ENCODE measurements around the gene PLK3. TPM values are rescaled to one million over a fixed set of nuclear protein-coding genes. Genes with fewer than 3 reads are reported as not detected.

PLK3 gene
- polyA plus RNA-seq, 2 of the 4 experiments (the other 2 are of a cell fraction) = 11.2 to 12.6 TPM

DNA sequence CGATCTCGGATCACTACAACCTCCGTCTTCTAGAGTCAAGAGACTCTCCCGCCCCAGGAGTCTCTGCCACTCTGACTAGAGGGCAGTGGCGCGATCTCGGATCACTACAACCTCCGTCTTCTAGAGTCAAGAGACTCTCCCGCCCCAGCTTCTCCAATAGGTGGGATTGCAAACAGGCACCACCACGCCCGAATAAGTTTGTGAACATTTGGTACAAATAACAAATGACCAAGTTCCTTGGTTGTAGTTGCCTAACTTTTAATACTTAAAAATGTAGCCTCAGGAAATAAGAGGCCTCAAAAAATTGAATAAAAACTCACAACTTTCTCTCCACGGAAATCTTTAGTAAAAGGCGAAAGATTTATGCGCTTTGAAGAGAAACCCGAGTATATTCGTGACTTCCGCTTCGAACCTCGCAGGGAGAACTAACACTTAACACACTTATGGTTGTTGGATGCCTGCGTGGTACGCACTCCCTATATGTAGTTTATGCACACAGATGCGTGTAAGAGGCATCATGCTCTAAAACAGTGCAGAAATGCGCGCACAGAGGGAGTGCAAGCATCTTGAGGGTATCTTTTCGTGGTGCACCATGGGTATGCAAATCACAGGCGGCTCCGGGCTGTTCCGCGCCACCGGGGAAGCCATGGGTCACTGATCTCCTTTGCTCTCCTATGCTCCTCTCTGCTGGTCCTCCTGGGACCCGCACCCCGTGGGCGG, 19.6 kb downstream of the PLK3 start (continued):
- TF ChIP-seq, protein P1, sequence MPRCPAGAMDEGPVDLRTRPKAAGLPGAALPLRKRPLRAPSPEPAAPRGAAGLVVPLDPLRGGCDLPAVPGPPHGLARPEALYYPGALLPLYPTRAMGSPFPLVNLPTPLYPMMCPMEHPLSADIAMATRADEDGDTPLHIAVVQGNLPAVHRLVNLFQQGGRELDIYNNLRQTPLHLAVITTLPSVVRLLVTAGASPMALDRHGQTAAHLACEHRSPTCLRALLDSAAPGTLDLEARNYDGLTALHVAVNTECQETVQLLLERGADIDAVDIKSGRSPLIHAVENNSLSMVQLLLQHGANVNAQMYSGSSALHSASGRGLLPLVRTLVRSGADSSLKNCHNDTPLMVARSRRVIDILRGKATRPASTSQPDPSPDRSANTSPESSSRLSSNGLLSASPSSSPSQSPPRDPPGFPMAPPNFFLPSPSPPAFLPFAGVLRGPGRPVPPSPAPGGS (IDR thresholded peaks at IDR 0.05) = peak; percentile 100
- TF ChIP-seq, protein P2, sequence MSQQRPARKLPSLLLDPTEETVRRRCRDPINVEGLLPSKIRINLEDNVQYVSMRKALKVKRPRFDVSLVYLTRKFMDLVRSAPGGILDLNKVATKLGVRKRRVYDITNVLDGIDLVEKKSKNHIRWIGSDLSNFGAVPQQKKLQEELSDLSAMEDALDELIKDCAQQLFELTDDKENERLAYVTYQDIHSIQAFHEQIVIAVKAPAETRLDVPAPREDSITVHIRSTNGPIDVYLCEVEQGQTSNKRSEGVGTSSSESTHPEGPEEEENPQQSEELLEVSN (IDR thresholded peaks at IDR 0.05; ENCODE audit: borderline replicate concordance, low read depth) = peak; percentile 43; the same call in 1 of the 2 replicates
- TF ChIP-seq BHLHE40 (IDR thresholded peaks at IDR 0.05; ENCODE audit: low read depth, low read length) (no peak), TP53 (CRISPR knock-in tag; IDR thresholded peaks at IDR 0.05) (no peak; the same call in none of the 2 replicates), ZFP36 (IDR thresholded peaks at IDR 0.05; ENCODE audit: borderline replicate concordance, partially characterized antibody) (no peak), FOSB (CRISPR knock-in tag; IDR thresholded peaks at IDR 0.05) (peak; percentile 99), FOXS1 (CRISPR knock-in tag; IDR thresholded peaks at IDR 0.05) (no peak), GATA3 (IDR thresholded peaks at IDR 0.05; ENCODE audit: borderline replicate concordance) (no peak; the same call in 1 of the 2 replicates), RNF2 (IDR thresholded peaks at IDR 0.05; ENCODE audit: borderline replicate concordance, low read depth) (no peak), HOXB13 (CRISPR knock-in tag; IDR thresholded peaks at IDR 0.05; ENCODE audit: low read depth) (no peak), HOXB5 (CRISPR knock-in tag; IDR thresholded peaks at IDR 0.05) (peak; percentile 59; the same call in 1 of the 2 replicates), RCOR1 (IDR thresholded peaks at IDR 0.05; ENCODE audit: low read depth, low read length) (no peak), JUN (IDR thresholded peaks at IDR 0.05) (peak; percentile 100), EP300 (IDR thresholded peaks at IDR 0.05) (no peak), EHF (CRISPR knock-in tag; IDR thresholded peaks at IDR 0.05) (0 out of 2 replicates have a peak, but pooled peaks have one; percentile 39), HEYL (CRISPR knock-in tag; IDR thresholded peaks at IDR 0.05) (no peak), CHD4 (IDR thresholded peaks at IDR 0.05; ENCODE audit: borderline replicate concordance) (no peak), HDAC2 (IDR thresholded peaks at IDR 0.05) (no peak), NPAS2 (CRISPR knock-in tag; IDR thresholded peaks at IDR 0.05; ENCODE audit: borderline replicate concordance) (no peak), KDM1A (IDR thresholded peaks at IDR 0.05; ENCODE audit: low read depth) (no peak), CEBPB (IDR thresholded peaks at IDR 0.05) (peak in 1 of 2 experiments; percentile 69; a peak in 1 of 4 replicates), SMC3 (IDR thresholded peaks at IDR 0.05) (no peak), ZSCAN20 (CRISPR knock-in tag; IDR thresholded peaks at IDR 0.05) (no peak), PHF8 (IDR thresholded peaks at IDR 0.05; ENCODE audit: borderline replicate concordance, low read depth) (no peak)
- TF ChIP-seq, protein P3, sequence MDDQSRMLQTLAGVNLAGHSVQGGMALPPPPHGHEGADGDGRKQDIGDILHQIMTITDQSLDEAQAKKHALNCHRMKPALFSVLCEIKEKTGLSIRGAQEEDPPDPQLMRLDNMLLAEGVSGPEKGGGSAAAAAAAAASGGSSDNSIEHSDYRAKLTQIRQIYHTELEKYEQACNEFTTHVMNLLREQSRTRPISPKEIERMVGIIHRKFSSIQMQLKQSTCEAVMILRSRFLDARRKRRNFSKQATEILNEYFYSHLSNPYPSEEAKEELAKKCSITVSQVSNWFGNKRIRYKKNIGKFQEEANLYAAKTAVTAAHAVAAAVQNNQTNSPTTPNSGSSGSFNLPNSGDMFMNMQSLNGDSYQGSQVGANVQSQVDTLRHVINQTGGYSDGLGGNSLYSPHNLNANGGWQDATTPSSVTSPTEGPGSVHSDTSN (IDR thresholded peaks at IDR 0.05) = peak; percentile 80
- TF ChIP-seq, protein P4, sequence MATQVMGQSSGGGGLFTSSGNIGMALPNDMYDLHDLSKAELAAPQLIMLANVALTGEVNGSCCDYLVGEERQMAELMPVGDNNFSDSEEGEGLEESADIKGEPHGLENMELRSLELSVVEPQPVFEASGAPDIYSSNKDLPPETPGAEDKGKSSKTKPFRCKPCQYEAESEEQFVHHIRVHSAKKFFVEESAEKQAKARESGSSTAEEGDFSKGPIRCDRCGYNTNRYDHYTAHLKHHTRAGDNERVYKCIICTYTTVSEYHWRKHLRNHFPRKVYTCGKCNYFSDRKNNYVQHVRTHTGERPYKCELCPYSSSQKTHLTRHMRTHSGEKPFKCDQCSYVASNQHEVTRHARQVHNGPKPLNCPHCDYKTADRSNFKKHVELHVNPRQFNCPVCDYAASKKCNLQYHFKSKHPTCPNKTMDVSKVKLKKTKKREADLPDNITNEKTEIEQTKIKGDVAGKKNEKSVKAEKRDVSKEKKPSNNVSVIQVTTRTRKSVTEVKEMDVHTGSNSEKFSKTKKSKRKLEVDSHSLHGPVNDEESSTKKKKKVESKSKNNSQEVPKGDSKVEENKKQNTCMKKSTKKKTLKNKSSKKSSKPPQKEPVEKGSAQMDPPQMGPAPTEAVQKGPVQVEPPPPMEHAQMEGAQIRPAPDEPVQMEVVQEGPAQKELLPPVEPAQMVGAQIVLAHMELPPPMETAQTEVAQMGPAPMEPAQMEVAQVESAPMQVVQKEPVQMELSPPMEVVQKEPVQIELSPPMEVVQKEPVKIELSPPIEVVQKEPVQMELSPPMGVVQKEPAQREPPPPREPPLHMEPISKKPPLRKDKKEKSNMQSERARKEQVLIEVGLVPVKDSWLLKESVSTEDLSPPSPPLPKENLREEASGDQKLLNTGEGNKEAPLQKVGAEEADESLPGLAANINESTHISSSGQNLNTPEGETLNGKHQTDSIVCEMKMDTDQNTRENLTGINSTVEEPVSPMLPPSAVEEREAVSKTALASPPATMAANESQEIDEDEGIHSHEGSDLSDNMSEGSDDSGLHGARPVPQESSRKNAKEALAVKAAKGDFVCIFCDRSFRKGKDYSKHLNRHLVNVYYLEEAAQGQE (IDR thresholded peaks at IDR 0.05) = peak; percentile 79
- TF ChIP-seq, protein P5, sequence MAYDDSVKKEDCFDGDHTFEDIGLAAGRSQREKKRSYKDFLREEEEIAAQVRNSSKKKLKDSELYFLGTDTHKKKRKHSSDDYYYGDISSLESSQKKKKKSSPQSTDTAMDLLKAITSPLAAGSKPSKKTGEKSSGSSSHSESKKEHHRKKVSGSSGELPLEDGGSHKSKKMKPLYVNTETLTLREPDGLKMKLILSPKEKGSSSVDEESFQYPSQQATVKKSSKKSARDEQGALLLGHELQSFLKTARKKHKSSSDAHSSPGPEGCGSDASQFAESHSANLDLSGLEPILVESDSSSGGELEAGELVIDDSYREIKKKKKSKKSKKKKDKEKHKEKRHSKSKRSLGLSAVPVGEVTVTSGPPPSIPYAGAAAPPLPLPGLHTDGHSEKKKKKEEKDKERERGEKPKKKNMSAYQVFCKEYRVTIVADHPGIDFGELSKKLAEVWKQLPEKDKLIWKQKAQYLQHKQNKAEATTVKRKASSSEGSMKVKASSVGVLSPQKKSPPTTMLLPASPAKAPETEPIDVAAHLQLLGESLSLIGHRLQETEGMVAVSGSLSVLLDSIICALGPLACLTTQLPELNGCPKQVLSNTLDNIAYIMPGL (CRISPR knock-in tag; IDR thresholded peaks at IDR 0.05; ENCODE audit: borderline replicate concordance) = no peak; the same call in 1 of the 2 replicates
- TF ChIP-seq, protein P6, sequence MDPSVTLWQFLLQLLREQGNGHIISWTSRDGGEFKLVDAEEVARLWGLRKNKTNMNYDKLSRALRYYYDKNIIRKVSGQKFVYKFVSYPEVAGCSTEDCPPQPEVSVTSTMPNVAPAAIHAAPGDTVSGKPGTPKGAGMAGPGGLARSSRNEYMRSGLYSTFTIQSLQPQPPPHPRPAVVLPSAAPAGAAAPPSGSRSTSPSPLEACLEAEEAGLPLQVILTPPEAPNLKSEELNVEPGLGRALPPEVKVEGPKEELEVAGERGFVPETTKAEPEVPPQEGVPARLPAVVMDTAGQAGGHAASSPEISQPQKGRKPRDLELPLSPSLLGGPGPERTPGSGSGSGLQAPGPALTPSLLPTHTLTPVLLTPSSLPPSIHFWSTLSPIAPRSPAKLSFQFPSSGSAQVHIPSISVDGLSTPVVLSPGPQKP (IDR thresholded peaks at IDR 0.05; ENCODE audit: low read depth, low read length) = no peak
- TF ChIP-seq, protein P7, sequence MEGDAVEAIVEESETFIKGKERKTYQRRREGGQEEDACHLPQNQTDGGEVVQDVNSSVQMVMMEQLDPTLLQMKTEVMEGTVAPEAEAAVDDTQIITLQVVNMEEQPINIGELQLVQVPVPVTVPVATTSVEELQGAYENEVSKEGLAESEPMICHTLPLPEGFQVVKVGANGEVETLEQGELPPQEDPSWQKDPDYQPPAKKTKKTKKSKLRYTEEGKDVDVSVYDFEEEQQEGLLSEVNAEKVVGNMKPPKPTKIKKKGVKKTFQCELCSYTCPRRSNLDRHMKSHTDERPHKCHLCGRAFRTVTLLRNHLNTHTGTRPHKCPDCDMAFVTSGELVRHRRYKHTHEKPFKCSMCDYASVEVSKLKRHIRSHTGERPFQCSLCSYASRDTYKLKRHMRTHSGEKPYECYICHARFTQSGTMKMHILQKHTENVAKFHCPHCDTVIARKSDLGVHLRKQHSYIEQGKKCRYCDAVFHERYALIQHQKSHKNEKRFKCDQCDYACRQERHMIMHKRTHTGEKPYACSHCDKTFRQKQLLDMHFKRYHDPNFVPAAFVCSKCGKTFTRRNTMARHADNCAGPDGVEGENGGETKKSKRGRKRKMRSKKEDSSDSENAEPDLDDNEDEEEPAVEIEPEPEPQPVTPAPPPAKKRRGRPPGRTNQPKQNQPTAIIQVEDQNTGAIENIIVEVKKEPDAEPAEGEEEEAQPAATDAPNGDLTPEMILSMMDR (IDR thresholded peaks at IDR 0.05) = no peak; the same call in 2 of the 3 replicates
- TF ChIP-seq, protein P8, sequence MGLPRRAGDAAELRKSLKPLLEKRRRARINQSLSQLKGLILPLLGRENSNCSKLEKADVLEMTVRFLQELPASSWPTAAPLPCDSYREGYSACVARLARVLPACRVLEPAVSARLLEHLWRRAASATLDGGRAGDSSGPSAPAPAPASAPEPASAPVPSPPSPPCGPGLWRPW (IDR thresholded peaks at IDR 0.05) = no peak
